Ectodermal cell (in vitro differentiated cells): ENCODE results near the gene GALNT2.

Experiments
- H3K27ac ChIP-seq: 2 replicates; pipeline ENCODE4 v1.7.0; 2013; ENCODE audit warnings: mild to moderate bottlenecking, low read depth, low read length; ENCODE audit not compliant: insufficient read depth, poor library complexity, severe bottlenecking
- H3K27me3 ChIP-seq: 2 replicates; pipeline ENCODE4 v1.7.0; 2013; ENCODE audit warnings: mild to moderate bottlenecking, low read length; ENCODE audit not compliant: insufficient read depth, control insufficient read depth, poor library complexity, severe bottlenecking
- H3K36me3 ChIP-seq: one replicate; pipeline ENCODE4 v1.7.0; 2013; ENCODE audit warnings: low read length; ENCODE audit not compliant: control insufficient read depth, insufficient read depth
- H3K4me1 ChIP-seq: one replicate; pipeline ENCODE4 v1.7.0; 2013; ENCODE audit warnings: low read length; ENCODE audit not compliant: control insufficient read depth, insufficient read depth
- H3K4me3 ChIP-seq: 2 replicates; pipeline ENCODE4 v1.7.0; 2013; ENCODE audit warnings: low read depth, low read length, control low read depth; ENCODE audit not compliant: insufficient read depth
- H3K9me3 ChIP-seq: 2 replicates; pipeline ENCODE4 v1.7.0; 2013; ENCODE audit warnings: mild to moderate bottlenecking, low read length, moderate library complexity; ENCODE audit not compliant: control insufficient read depth
- WGBS, 2 experiments: methylation state at CpG; one replicate each; pipeline ENCODE4 v1.1.7; 2013; ENCODE audit warnings: missing lambda C conversion rate in 2 of 2; 5-methylcytosine and 5-hydroxymethylcytosine counted together

Gene GALNT2

DNA sequence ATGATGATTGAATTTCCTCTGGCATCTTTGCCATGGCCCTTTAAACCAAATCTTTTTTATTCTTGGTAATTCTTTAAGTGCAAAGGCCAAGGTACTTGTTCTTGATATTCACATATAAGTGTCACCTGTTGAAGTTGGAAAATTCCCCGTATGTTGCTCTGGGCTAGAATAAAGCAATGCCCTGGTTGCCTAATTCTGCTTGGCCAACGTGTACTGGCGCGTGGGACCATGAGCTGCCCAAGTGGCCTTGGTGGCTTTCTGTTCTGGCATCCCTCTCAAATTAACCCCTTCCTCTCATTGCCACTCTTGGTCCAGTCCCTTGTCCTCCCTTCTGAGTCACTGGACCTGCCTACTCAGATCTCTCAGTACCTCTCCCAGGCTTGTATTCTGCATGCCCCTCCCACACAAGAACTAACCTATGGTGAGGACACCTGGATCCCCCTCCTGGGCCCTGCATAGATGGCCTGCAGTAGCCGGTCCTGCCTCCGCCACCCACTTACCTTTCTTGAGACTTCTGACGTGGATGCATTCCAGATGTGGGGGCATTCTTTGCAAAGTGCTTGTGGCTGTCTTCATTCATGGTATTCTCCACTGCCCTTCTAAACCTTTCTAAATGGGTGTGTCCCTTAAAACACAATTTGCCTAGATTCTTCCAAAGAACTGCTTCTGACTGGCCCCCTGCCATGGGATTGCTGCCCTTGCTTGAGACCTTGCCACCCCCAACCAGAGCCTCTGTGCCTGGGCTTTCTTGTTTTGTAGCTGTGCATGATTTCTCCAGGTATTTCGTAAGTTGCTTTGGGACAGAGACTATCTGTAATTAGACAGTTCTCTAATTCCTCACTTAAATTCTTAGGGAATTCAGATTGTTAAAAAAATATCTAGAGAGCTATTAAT is 152.4 kb downstream of the GALNT2 start:
- no peaks in the 10 kb centered on the region for H3K27me3 ChIP-seq
- H3K9me3 ChIP-seq, result no peaks in the 10 kb centered on the region
- 86 to 87% methylated on average over 7 to 8 of the region's 8 CpGs for WGBS, 2 experiments
- H3K4me3 ChIP-seq, result no peak overlapping the region
- H3K36me3 ChIP-seq, result no peaks in the 10 kb centered on the region
- H3K27ac ChIP-seq, result no peak overlapping the region
- H3K4me1 ChIP-seq, result no peaks in the 10 kb centered on the region

DNA sequence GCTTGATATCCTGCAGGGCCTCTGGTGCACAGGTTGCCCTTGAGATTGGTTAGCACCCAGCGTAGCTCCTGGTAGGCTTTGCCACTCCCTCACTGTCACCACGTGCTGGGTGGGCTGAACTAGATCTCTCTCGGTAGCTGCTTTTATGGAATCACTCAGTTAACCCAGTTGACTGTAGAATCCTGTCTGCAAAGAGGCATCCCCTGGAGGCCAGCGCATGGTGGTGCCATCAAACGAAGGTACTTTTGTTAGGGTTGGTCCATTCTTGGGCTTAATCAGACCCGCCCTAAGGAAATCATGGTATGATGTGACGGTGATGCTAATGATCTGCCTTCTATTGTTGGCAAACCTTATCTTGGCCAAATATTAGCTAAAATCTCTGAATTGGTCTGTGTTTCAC is 153.4 kb downstream of the GALNT2 start:
- 84 to 85% methylated on average over 7 of the region's 7 CpGs for WGBS, 2 experiments
- H3K4me3 ChIP-seq, result no peak overlapping the region

DNA sequence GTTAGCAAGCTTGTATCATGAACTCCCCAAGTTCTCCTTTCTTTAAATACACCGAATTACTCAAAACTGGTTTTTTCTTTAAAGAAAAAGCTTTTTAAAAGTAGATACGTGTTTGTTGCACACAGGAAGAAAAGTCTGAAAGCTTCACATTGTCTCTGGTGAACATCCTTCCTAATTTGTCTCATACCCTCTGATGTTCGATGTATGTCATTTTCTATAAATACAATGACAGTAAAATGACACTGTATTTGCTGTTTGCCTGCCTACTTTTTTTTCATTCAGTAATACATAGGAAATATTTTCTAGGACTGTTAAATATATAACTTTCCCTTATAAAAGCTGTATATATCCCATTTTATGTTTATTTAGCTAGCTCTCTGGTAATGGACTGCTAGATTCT is 153.9 kb downstream of the GALNT2 start:
- H3K36me3 ChIP-seq, result no peaks in the 10 kb centered on the region
- no peaks in the 10 kb centered on the region for H3K27me3 ChIP-seq
- no peaks in the 10 kb centered on the region for H3K9me3 ChIP-seq
- H3K4me1 ChIP-seq, result no peaks in the 10 kb centered on the region
- no peak overlapping the region for H3K4me3 ChIP-seq
- no peak overlapping the region for H3K27ac ChIP-seq
- WGBS, 2 experiments, result 96 to 100% methylated on average over 2 to 3 of the region's 3 CpGs

More for the DNA sequence above, 153.4 kb downstream of the GALNT2 start:
- H3K27me3 ChIP-seq, result no peaks in the 10 kb centered on the region
- no peaks in the 10 kb centered on the region for H3K4me1 ChIP-seq
- H3K36me3 ChIP-seq, result no peaks in the 10 kb centered on the region
- H3K9me3 ChIP-seq, result no peaks in the 10 kb centered on the region
- H3K27ac ChIP-seq, result no peak overlapping the region

DNA sequence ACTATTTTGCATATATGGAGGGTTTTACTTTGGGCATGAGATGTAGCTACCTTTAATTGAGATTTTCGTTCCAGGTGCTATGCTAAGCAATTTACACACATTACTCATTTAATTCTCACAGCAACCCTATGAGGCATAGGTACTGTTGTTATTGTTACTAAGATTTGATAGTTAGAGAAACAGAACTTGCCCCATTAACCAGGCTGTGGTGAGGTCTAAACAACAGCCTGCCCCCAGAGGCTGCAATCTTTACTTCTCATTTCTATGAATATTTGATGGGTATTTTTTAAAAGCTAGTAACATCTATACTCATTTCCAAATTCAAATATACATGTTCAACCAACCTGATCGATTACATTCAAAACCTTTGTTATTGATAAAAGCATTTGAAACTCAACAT is 155.6 kb downstream of the GALNT2 start:
- no peaks in the 10 kb centered on the region for H3K36me3 ChIP-seq
- no peaks in the 10 kb centered on the region for H3K27me3 ChIP-seq
- H3K4me3 ChIP-seq, result no peak overlapping the region
- no peaks in the 10 kb centered on the region for H3K9me3 ChIP-seq
- H3K27ac ChIP-seq, result no peak overlapping the region
- no peaks in the 10 kb centered on the region for H3K4me1 ChIP-seq
- 100% methylated on average over 1 of the region's 2 CpGs; no CpG with 5 or more reads in 1 of the 2 experiments for WGBS, 2 experiments

DNA sequence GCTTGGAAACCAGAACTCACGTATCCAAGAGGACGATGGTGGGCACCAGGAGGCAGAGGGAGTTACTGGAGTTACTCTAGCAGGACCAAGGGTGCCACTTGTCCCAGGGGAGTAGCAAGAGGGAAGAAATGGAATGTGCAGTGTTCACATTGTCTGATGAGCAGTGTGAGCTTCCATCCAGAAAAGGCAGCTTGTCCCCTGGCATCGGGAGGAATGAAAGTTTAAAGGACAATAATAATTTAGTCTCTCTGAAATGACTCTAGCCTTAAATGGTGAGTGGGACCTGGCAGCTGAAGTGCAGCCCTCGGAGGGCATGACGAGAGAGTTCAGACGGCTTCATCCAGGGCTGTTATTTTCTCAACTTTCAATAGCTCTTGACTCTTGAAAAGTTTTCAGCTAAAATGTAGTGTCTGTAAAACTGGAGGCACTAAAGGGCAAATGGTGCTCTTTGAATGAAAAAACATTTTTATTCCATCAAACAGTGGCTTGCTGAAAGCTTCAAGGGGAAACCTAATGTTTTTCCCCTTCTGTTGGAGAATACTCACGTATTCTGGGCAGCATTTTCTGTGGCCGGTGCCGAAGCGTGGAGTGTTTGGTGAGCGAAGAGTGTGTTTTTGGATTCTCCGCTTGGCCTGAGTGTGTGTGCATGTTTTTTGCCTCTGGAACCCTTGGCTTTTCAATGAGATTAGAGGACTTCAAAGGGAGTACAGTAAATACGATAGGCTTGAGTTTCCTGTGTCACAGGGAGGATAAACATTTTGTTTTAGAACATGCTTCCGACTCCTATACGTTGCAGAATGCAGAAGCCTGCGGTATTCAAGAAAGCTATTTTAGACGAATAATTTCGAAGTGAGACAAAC is 157.3 kb downstream of the GALNT2 start:
- Histone ChIP-seq H3K9me3 (no peaks in the 10 kb centered on the region), H3K27me3 (no peaks in the 10 kb centered on the region), H3K27ac (no peak overlapping the region), H3K4me1 (no peaks in the 10 kb centered on the region), H3K4me3 (no peak overlapping the region), H3K36me3 (no peaks in the 10 kb centered on the region)
- WGBS, 2 experiments, result 94 to 96% methylated on average over 18 of the region's 18 CpGs

DNA sequence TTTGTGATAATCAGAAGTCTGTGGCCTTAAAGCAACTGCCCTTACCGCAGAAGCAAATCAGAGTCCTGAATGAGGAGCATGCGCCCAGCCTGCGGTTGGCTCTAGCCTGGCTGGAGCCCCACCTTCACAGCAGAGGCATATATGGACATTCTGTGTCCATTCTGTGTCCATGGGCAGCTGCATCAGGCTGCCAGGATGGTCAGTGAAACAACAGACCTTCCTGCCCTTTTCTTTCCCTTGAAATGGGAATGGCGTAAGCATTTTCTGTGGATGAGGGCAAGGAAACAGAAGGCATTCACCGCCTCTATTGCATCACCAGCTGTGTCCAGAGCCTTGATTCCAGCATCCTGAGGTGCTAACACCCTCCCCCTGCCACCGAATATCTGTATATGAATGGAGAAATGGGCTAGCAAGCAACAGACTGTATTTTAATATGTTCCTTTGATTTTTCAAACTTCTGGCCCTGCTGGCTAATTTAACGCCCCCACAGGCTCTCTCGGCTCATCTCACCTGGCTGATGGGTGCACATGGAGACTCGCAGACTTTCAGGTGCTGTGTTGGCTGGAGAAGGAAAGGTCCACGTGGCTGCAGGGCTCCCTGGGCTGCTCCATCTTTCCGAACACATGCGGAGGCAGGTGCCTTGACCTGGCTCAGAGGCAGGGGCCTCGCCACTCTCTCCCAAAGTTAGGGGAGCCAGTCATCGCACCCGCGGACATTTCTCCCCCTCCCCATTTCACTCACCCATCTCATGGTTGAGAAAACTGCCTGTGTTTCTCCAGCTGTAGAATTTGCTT is 159.2 kb downstream of the GALNT2 start:
- H3K4me1 ChIP-seq, result peaks cover 8% of the 10 kb centered on the region
- no peak overlapping the region for H3K27ac ChIP-seq
- H3K27me3 ChIP-seq, result no peaks in the 10 kb centered on the region
- H3K4me3 ChIP-seq, result no peak overlapping the region
- WGBS, 2 experiments, result 88 to 90% methylated on average over 16 of the region's 16 CpGs
- H3K9me3 ChIP-seq, result no peaks in the 10 kb centered on the region
- H3K36me3 ChIP-seq, result no peaks in the 10 kb centered on the region

DNA sequence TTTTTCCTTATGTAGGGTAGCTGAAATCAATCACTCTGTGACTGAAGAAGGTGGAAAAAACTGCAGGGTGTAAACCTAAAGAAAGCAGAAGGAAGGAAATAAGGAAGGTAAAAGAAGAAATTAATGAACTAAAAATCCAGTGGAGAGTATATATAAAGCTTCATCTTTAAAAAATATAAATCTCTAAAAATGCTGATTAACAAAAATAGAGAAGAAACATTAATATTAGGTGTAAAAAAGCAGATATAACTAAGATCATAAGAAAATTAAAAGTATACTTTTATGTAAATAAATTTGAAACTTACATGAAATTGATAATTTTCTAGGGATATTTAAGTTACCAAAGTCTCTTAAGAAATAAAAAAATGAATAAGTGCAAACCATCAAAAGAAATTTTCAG is 159.8 kb downstream of the GALNT2 start:
- H3K9me3 ChIP-seq, result no peaks in the 10 kb centered on the region
- H3K36me3 ChIP-seq, result no peaks in the 10 kb centered on the region
- no peak overlapping the region for H3K4me3 ChIP-seq
- H3K27ac ChIP-seq, result no peak overlapping the region
- H3K27me3 ChIP-seq, result no peaks in the 10 kb centered on the region
- peaks cover 12% of the 10 kb centered on the region for H3K4me1 ChIP-seq

DNA sequence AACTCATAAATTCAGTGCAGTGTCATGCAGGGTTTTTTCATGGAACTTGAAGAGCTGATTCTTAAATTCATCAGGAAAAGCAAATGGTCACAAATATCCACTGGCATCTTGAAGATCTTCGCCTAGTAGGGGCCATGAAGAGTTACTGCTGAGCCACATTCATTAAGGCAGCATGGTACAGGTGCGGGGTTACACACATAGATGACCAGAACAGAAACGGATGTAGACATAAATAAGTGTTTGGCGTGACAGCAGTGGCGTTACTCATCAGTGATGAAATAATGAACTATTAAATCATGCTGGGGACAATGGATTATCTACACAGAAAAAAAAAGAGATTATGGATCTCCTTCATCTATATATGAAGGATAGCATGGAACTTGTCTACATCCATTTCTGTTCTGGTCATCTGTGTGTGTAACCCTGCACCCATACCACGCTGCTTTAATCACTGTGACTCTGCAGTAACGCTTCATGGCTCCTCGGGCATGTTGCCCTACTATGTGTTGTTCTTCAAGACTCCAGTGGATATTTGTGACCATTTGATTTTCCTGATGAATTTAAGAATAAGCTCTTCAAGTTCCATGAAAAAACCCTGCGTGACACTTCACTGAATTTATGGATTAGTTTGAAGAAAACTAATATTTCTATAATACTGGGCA is 161.3 kb downstream of the GALNT2 start:
- no peak overlapping the region for H3K27ac ChIP-seq
- H3K9me3 ChIP-seq, result no peaks in the 10 kb centered on the region
- H3K4me1 ChIP-seq, result peaks cover 19% of the 10 kb centered on the region
- no peaks in the 10 kb centered on the region for H3K36me3 ChIP-seq
- WGBS, 2 experiments, result 89 to 93% methylated on average over 8 to 9 of the region's 9 CpGs
- H3K27me3 ChIP-seq, result no peaks in the 10 kb centered on the region
- H3K4me3 ChIP-seq, result no peak overlapping the region

DNA sequence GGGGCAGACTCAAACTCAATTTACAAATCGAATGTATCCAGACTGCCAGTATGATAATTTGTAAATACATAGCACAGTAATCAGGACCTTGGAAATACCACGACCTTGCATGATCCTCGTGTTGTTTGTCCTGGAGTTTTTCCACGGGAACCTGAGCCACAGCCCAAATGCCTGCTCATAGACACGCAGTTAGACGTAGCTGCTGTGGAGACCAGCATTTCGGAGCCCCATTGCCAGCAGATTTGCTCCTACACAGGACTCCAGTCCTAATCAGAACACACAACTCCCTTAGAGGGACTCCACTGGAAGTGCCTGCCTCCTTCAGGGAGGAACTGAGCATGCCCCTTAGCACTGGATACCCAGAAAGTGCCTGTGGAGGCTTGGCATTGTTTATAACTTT is 163.2 kb downstream of the GALNT2 start:
- peaks cover 19% of the 10 kb centered on the region for H3K4me1 ChIP-seq
- no peaks in the 10 kb centered on the region for H3K36me3 ChIP-seq
- 86 to 91% methylated on average over 7 of the region's 7 CpGs for WGBS, 2 experiments
- no peaks in the 10 kb centered on the region for H3K9me3 ChIP-seq
- H3K27ac ChIP-seq, result no peak overlapping the region
- no peaks in the 10 kb centered on the region for H3K27me3 ChIP-seq
- H3K4me3 ChIP-seq, result no peak overlapping the region
